C4-2B (cell line): ENCODE measurements around the gene ELOVL6.
"Not testable (repeated sequence)": the region's sequence is repeated elsewhere in the genome, so short reads cannot be mapped to it uniquely, and the experiment has no call there.

Experiments used
- H3K27ac ChIP-seq: fragments of 450-650 bp; 2 replicates; pipeline ENCODE4 v1.5.1; 2017
- CTCF ChIP-seq: fragments of 450-650 bp; conservative IDR thresholded peaks from 2 replicates; pipeline ENCODE4 v1.5.1; 2017; ENCODE audit warnings: mild to moderate bottlenecking
- ZFX ChIP-seq: fragments of 450-650 bp; IDR thresholded peaks from 2 replicates; pipeline ENCODE4 v1.6.1; 2017

The ELOVL6 gene

GRCh38 chr4:110087070-110087708, 111.2 kb downstream of the ELOVL6 start:
- no peak overlapping the region for H3K27ac ChIP-seq
- no peak for TF ChIP-seq ZFX
- no peak for TF ChIP-seq CTCF

DNA sequence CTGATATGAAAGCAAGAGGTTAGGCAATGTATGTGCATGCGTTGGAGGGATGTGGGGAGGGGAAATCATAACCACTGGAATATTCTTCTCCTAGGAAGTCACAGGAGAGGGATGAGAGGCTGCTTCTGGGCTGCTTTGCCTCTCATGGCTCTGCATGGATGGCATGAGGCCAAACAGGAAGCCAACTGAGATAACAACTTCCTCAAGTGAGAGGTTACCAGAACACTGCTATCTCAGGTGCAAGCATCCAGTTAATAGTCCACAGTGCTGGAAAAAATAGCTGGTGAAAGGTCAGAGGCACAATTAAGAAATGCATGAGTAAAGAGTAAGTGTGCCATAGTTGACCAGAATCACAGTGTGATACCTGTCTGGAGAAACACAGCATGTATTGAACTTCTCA, 113.3 kb downstream of the ELOVL6 start:
- no peak for TF ChIP-seq ZFX
- TF ChIP-seq CTCF = no peak
- H3K27ac ChIP-seq = peak overlapping the region; percentile 19; the same call in 1 of the 2 replicates

GRCh38 chr4:110084154-110084553, 114.3 kb downstream of the ELOVL6 start:
- no peak overlapping the region for H3K27ac ChIP-seq
- TF ChIP-seq ZFX = no peak
- no peak for TF ChIP-seq CTCF

DNA sequence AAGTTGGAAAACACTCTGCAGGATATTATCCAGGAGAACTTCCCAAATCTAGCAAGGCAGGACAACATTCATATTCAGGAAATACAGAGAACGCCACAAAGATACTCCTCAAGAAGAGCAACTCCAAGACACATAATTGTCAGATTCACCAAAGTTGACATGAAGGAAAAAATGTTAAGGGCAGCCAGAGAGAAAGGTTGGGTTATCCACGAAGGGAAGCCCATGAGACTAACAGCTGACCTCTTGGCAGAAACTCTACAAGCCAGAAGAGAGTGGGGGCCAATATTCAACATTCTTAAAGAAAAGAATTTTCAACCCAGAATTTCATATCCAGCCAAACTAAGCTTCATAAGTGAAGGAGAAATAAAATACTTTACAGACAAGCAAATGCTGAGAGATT, 120.3 kb downstream of the ELOVL6 start:
- not testable (repeated sequence) for H3K27ac ChIP-seq

- H3K27ac ChIP-seq = not testable (repeated sequence)
Observed at GRCh38 chr4:110076828-110077227, 121.6 kb downstream of the ELOVL6 start.

- no peak for TF ChIP-seq CTCF
- no peak for TF ChIP-seq ZFX
Observed at GRCh38 chr4:110075891-110076290, 122.5 kb downstream of the ELOVL6 start.

GRCh38 chr4:110075083-110075738, 123.2 kb downstream of the ELOVL6 start:
- no peak for TF ChIP-seq ZFX
- no peak for TF ChIP-seq CTCF
- no peak overlapping the region for H3K27ac ChIP-seq

More at GRCh38 chr4:110075891-110076290, 122.5 kb downstream of the ELOVL6 start:
- H3K27ac ChIP-seq = no peak overlapping the region

DNA sequence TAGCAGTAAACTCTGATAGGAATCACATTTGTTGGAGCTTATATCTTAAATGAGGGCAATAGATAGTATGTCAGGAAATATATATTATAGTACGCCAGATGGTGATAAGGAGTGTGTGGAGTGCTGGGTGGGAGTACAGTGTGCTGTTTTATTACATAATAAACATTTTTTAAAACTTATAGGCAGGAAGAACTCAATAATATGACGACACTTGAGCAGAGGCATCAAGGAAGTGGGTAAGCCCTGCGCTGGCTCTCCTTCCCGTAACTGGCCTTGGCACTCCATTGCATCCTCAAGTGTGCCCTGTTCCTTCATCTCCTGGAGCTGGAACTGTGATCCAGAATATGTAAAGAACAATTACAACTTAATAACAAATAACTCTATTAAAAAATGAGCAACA, 123.8 kb downstream of the ELOVL6 start:
- TF ChIP-seq CTCF = no peak
- TF ChIP-seq ZFX = no peak
- H3K27ac ChIP-seq = no peak overlapping the region
